ENCODE results near the gene CALD1. TPM values are rescaled to one million over a fixed set of nuclear protein-coding genes. Genes with fewer than 3 reads are reported as not detected.

Gene CALD1
- total and polyA plus RNA-seq, 11 donors, result 89.6 to 186 (median 125) TPM

- H3K4me1 ChIP-seq, result peaks cover 4 to 80% (median 43%) of the 10 kb centered on the region in 12 donors
- H3K27me3 ChIP-seq, result no peaks in the 10 kb centered on the region
- intact Hi-C loops (cut with DNase I), result loop anchor here in 1 of 10 donors (10.0 kb wide), 1 partner anchor 151 kb away; no protein-coding TSS in a partner anchor
- TF ChIP-seq POLR2A (IDR thresholded peaks at IDR 0.05) (no peak), CTCF (IDR thresholded peaks at IDR 0.05) (no peak)
- no peaks in the 10 kb centered on the region for H3K9me3 ChIP-seq
- peaks cover 0 to 8% (median 0%) of the 10 kb centered on the region in 9 donors for H3K36me3 ChIP-seq
- DNase-seq (no peak), ATAC-seq (no peak)
- WGBS, 4 donors, result 14 to 42% (median 30%) methylated on average over 1 of the region's 1 CpG
- H3K27ac ChIP-seq, result peak overlapping the region in 11 of 12 donors; percentile 2 to 75 (median 60)
- no peak overlapping the region for H3K4me3 ChIP-seq
Measured at GRCh38 chr7:134855442-134855841, 76.0 kb downstream of the CALD1 start.

DNA sequence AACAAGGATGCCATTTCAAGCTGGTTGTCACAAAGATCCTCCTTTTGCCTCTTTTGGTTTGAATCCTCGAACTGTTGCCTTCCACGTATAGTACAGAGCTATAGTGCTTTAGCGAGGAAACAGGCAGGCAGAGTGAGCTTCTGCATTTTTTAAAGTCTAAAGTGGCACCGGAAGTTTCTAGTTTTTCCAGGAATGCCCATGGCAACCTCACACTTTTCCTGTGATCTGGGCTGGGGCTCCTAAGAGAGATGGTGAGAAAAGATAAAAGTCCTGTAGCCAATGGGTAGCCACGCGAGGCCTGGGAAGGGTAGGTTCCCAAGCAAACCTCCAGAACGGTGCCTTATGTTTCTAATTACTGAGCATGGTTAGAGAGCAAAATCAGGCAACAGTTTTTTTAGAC is 76.7 kb downstream of the CALD1 start:
- peak overlapping the region in 11 of 12 donors; percentile 2 to 75 (median 60) for H3K27ac ChIP-seq
- no peaks in the 10 kb centered on the region for H3K9me3 ChIP-seq
- H3K4me1 ChIP-seq, result peaks cover 4 to 84% (median 43%) of the 10 kb centered on the region in 12 donors
- WGBS, 4 donors, result 61 to 70% (median 64%) methylated on average over 7 of the region's 7 CpGs
- ATAC-seq (peak in 1 of 4 donors; percentile 8), DNase-seq (no peak)
- H3K4me3 ChIP-seq, result no peak overlapping the region
- peaks cover 0 to 3% (median 0%) of the 10 kb centered on the region in 9 donors for H3K36me3 ChIP-seq
- TF ChIP-seq CTCF (IDR thresholded peaks at IDR 0.05) (no peak), POLR2A (IDR thresholded peaks at IDR 0.05) (no peak)
- no peaks in the 10 kb centered on the region for H3K27me3 ChIP-seq
- intact Hi-C loops (cut with DNase I), result loop anchor here in 1 of 10 donors (10.0 kb wide), 1 partner anchor 151 kb away; no protein-coding TSS in a partner anchor

DNA sequence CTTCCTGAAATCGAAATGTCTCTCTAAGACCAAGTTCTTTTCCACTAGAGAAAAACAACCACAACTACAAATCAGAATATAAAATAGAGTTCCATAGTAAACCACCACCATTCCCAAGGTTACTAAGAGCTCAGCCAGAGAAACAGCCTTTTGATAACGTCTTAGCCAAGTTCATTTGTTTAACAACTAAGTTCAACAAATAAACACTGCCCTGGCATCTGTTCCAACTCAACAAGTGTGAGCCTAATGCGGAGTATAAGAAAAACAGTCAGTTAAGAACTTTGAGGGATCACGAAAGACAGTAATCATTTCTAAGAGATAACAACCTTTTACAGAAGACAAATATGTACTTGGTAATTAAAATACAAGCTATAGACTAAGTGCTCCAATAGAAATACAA is 77.3 kb downstream of the CALD1 start:
- ATAC-seq, result peak in 3 of 4 donors; percentile 35 to 58 (median 53)
- DNase-seq, result no peak
- H3K27me3 ChIP-seq, result no peaks in the 10 kb centered on the region
- intact Hi-C loops (cut with DNase I), result loop anchor here in 1 of 10 donors (10.0 kb wide), 1 partner anchor 152 kb away; no protein-coding TSS in a partner anchor
- no peak overlapping the region for H3K4me3 ChIP-seq
- 45 to 49% (median 49%) methylated on average over 4 of the region's 4 CpGs for WGBS, 4 donors
- H3K9me3 ChIP-seq, result no peaks in the 10 kb centered on the region
- no peaks in the 10 kb centered on the region for H3K36me3 ChIP-seq
- H3K27ac ChIP-seq, result peak overlapping the region in 10 of 12 donors; percentile 2 to 75 (median 62)
- peaks cover 4 to 81% (median 42%) of the 10 kb centered on the region in 12 donors for H3K4me1 ChIP-seq
- TF ChIP-seq CTCF (IDR thresholded peaks at IDR 0.05) (no peak), POLR2A (IDR thresholded peaks at IDR 0.05) (no peak)

GRCh38 chr7:134857958-134858357 is 78.5 kb downstream of the CALD1 start:
- no peaks in the 10 kb centered on the region for H3K9me3 ChIP-seq
- ATAC-seq (peak in 2 of 4 donors; percentile 34 to 38), DNase-seq (no peak)
- no peaks in the 10 kb centered on the region for H3K36me3 ChIP-seq
- no peak overlapping the region for H3K4me3 ChIP-seq
- H3K4me1 ChIP-seq, result peaks cover 4 to 73% (median 39%) of the 10 kb centered on the region in 12 donors
- TF ChIP-seq CTCF (IDR thresholded peaks at IDR 0.05), result no peak
- TF ChIP-seq POLR2A (IDR thresholded peaks at IDR 0.05), result no peak
- peak overlapping the region in 3 of 12 donors; percentile 8 to 53 (median 35) for H3K27ac ChIP-seq
- intact Hi-C loops (cut with DNase I), result loop anchor here in 1 of 10 donors (10.0 kb wide), 1 partner anchor 153 kb away; no protein-coding TSS in a partner anchor
- H3K27me3 ChIP-seq, result no peaks in the 10 kb centered on the region
